HG03280 (cell line): ENCODE measurements around the gene HEG1.
A peak's percentile ranks its signal among the peaks of the same experiment; 100 is the strongest.
"Not testable (repeated sequence)": the region's sequence is repeated elsewhere in the genome, so short reads cannot be mapped to it uniquely, and the experiment has no call there.

ENCODE experiments used
- ATAC-seq: cut with Tn5 transposase; IDR thresholded peaks from one replicate; pipeline ENCODE4 v1.9.1; 2021; ENCODE audit warnings: mild to moderate bottlenecking, moderate library complexity; ENCODE audit not compliant: unreplicated experiment

The HEG1 gene

GRCh38 chr3:125055913-125056745 is at the start of gene HEG1:
Gene HEG1, minus strand, starts transcription at chr3:125055997. Its CDS starts 107 bp downstream, at chr3:125055890.
- peak; percentile 61 for ATAC-seq

- ATAC-seq, result no peak
Measured at GRCh38 chr3:125105116-125105515, 49.3 kb upstream of the HEG1 start.

DNA sequence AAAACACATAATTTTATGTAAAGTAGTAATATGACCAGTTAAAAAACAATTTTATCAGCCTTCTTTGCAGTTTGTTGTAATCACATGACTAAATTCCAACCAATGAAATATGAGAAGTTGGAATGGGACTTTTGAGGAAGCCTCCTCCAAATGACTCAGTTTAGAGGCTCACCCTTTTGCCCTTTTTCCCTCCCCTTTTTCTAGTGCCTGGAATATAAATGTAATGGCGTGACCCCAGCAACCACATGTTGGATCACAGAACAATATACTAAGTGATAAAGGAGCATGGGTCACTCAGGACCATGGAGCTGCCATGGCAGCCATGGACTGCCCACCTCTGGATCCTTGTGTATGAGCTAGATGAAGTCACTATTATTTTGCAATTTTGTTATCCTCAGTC is 48.8 kb upstream of the HEG1 start:
- ATAC-seq, result no peak

- ATAC-seq, result no peak
Measured at GRCh38 chr3:125103406-125103805, 47.6 kb upstream of the HEG1 start.

DNA sequence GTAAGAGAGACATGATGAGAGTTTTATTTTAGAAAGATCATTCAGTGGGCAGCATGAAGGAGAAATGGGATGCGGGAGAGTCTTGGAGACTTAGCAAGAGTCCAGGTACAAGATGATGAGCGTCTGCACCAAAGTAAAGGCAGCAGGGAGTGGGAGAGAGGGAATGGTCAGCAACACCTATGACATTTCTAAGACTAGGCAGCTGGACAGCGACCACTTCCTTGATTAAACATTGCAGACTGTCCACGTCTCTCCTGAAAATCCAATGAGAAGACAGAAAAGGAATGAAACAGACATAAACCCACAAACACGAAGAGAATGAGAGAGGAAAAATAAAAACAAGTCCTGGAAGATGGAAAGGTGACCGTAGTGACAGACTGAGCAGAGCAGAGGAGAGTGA is 46.7 kb upstream of the HEG1 start:
- no peak for ATAC-seq

DNA sequence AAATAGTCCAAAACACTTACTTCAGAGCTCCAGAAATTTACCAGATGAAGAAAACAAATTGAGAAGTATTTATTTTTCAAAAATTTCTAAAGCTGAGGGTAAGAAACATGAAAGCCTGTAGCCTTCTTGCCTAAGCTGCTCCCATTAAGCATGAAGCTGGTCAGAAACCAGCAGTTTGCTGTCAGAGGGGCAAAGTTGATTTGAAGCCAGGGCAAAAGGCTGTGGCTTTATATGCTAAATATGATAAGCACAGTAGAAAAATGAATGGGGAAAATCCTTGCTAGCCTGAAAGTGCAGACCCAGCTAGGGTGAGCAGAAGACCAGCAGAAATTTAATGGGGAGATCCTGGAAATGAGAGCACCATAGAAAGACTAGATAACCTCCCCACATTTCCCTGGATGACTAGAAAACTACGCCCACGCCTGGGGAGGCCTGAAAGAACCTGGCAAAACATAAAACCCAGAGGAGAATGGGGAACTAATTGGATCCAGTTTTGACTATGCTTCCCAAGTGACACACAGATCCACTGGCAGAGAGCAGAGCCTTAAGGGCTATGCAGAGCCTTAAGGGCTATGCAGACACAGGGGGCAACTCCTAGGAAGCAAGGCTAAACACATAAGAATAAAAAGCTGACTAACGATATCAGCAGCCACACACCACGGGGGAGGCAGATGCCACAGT is 43.0 kb upstream of the HEG1 start:
- no peak for ATAC-seq

- ATAC-seq, result no peak
Measured at GRCh38 chr3:125090649-125091048, 34.9 kb upstream of the HEG1 start.

DNA sequence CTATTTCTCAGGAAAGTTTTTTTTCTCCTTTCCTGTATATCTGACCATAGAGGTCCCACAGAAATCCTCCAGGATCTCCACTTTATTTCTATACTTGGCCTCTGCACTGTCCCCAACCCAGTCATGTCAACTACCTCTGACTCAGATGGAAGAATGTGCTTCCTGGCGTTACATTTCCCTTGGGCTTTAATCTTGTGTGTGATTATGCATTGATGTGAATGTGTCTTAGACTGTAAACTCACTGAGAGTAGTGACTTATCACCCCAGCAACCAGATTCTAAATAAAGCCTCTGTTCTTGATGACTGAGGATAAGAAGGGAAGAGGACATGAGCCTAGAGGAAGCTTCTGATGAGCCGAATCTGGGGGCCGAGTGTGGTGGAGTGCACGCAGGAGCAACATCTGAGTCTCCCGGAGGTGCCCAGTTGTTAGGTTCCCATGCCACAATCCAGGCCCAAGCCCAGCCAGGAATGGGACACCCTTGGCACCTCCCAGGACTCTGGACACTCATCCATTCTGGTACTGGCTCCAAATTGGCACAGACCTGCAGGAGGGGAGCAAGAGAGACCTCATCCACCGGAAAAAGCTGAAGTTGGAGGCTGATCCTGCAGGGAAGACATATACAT is 32.1 kb upstream of the HEG1 start:
- no peak for ATAC-seq

DNA sequence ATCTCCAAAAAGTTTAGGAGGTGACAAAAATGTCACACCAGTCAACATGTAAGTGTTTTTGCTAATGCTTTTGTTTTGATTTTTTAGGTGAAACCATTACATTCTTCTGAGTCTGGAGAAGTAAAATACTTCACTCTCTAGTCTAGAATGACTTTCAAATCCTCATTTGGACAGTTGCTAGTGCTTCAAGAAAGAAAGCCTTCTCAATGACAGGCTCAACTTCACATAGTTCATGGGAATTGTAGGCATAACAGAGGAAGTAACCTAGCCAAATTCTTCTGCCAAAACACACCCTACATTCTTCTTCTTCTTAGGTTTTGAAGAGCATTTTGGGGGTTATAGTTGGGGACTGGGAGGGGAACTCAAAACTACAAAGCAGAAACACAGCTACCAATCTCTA is 29.4 kb upstream of the HEG1 start:
- ATAC-seq, result no peak

GRCh38 chr3:125083776-125084175 is 28.0 kb upstream of the HEG1 start:
- ATAC-seq, result no peak

- not testable (repeated sequence) for ATAC-seq
Measured at GRCh38 chr3:125082339-125082738, 26.5 kb upstream of the HEG1 start.

- ATAC-seq, result no peak
Measured at GRCh38 chr3:125080077-125080476, 24.3 kb upstream of the HEG1 start.

- ATAC-seq, result no peak
Measured at GRCh38 chr3:125079675-125080045, 23.9 kb upstream of the HEG1 start.

DNA sequence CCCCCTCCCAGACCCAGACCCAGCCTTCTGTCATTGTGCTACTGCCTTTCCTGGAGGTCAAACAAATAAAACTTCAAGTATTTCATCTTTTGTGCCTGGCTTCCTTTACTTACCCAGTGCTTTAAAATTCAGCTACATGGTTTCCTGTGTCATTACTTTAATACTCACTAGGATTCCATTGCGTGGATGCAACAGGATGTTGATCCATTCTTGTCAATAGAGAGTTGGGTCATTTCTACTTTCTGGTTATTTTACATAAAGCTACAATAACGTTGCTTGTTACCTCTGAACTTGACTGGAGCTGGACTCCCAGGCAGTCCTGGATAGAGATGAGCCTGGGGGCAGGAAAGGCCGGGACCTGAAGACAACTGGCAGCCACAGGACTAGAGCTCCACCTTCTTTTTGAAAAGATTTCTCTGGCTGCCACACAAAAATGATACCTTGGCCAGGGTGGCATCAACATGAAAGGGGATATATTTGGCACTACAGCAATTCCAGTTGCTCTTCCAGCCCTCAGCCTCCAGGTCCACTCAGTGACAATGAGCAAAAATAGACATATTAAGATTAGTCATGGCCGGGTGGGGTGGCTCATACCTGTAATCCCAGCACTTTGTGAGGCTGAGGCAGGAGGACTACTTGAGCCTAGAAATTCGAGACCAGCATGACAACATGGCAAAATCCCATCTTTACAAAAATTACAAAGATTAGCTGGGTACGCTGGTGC is 23.3 kb upstream of the HEG1 start:
- ATAC-seq, result no peak

GRCh38 chr3:125077864-125078263 is 22.1 kb upstream of the HEG1 start:
- no peak for ATAC-seq

- ATAC-seq, result no peak
Measured at GRCh38 chr3:125076464-125076863, 20.7 kb upstream of the HEG1 start.

DNA sequence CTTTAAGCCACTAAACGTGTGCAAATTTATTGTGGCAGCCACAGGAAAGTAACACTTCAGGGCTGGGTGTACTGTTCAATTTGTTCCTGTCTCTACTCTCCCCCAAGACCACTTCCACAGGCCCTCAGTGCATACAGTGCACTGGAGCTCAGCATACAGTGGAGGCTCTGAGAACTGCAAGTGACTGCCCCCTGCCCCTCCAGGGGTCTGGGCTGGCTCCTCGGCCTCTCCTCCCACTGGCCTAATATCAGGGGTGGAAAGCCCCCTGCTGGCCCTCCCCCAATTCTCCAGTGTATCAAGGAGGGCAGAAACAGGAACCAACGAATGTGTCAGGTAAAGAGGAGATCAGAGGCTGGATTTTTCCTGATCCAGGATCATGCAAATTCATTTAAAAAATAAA is 19.9 kb upstream of the HEG1 start:
- no peak for ATAC-seq

GRCh38 chr3:125073390-125073905 is 17.7 kb upstream of the HEG1 start:
- ATAC-seq, result no peak

DNA sequence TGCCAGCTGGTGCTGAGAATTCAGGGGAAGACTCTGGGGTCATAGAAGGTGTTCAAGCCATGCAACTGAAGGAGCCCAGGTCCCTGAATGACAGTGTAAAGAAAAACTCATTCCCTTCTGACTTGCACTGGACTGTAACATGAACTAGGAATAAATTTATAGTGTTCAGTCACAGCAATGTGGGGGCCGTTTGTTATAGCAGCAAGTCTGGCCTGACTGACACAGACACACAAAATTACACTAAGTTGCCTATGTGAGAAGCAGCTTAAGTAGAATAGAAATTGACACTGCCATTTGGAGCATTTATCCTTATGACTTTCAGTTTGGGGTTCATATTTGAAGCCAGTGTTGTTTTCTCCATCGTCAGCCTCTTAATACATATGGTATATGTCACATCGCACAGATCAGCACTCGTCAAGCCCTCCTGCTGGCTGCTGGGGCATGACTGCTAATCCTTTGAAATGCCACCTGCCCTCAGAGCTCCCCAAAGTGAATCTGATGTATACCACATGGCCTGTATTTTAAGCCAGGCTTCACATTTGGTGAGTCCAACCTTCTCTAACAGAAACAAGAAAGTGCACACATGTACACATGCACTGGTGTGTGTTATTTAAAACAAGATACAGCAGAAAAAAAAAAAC is 17.1 kb upstream of the HEG1 start:
- no peak for ATAC-seq

- ATAC-seq, result no peak
Measured at GRCh38 chr3:125072301-125072700, 16.5 kb upstream of the HEG1 start.
